ENCODE measurements around the gene MICAL2.
"Not testable (repeated sequence)": the region's sequence is repeated elsewhere in the genome, so short reads cannot be mapped to it uniquely, and the experiment has no call there.

MICAL2 gene

GRCh38 chr11:12142909-12143308 is 32.5 kb downstream of the MICAL2 start:
- ChIA-PET CTCF (interaction anchor here (0.9 to 2.8 kb wide), 5 partner anchors 9 to 95 kb away, joined by 3 to 6 read pairs (median 4); no protein-coding TSS in a partner anchor), POLR2A (no interaction called here)
- no peak for TF ChIP-seq CTCF (IDR thresholded peaks at IDR 0.05; ENCODE audit: insufficient read depth, low read length, missing control alignments)
- DNase-seq (ENCODE audit: low read depth, low spot score): no peak
- H3K4me3 ChIP-seq (ENCODE audit: low read depth, low read length): no peak overlapping the region

GRCh38 chr11:12143461-12144258 is 33.3 kb downstream of the MICAL2 start:
- CTCF ChIA-PET: interaction anchor here (0.9 to 2.8 kb wide), 4 partner anchors 8 to 96 kb away, joined by 3 to 6 read pairs (median 4); no protein-coding TSS in a partner anchor
- POLR2A ChIA-PET: no interaction called here
- DNase-seq (ENCODE audit: low read depth, low spot score): no peak
- no peak for TF ChIP-seq CTCF (IDR thresholded peaks at IDR 0.05; ENCODE audit: insufficient read depth, low read length, missing control alignments)
- H3K4me3 ChIP-seq (ENCODE audit: low read depth, low read length): no peak overlapping the region

- CTCF ChIA-PET: no interaction called here
- POLR2A ChIA-PET: no interaction called here
- H3K4me3 ChIP-seq (ENCODE audit: low read depth, low read length): no peak overlapping the region
- TF ChIP-seq CTCF (IDR thresholded peaks at IDR 0.05; ENCODE audit: insufficient read depth, low read length, missing control alignments): no peak
- DNase-seq (ENCODE audit: low read depth, low spot score): no peak
Measured at GRCh38 chr11:12144330-12145174, 34.2 kb downstream of the MICAL2 start.

- H3K4me3 ChIP-seq (ENCODE audit: low read depth, low read length); POLR2A ChIA-PET; CTCF ChIA-PET; DNase-seq (ENCODE audit: low read depth, low spot score): not testable (repeated sequence)
Measured at GRCh38 chr11:12146678-12147077, 36.3 kb downstream of the MICAL2 start.

GRCh38 chr11:12147827-12148226 is 37.4 kb downstream of the MICAL2 start:
- no peak for DNase-seq (ENCODE audit: low read depth, low spot score)
- TF ChIP-seq CTCF (IDR thresholded peaks at IDR 0.05; ENCODE audit: insufficient read depth, low read length, missing control alignments): no peak
- ChIA-PET CTCF (interaction anchor here (0.8 to 1.1 kb wide), 2 partner anchors 9 to 17 kb away, joined by 3 read pairs; no protein-coding TSS in a partner anchor), POLR2A (no interaction called here)
- no peak overlapping the region for H3K4me3 ChIP-seq (ENCODE audit: low read depth, low read length)

GRCh38 chr11:12148466-12148865 is 38.1 kb downstream of the MICAL2 start:
- H3K4me3 ChIP-seq (ENCODE audit: low read depth, low read length): no peak overlapping the region
- ChIA-PET CTCF (interaction anchor here (0.8 to 1.1 kb wide), 2 partner anchors 9 to 16 kb away, joined by 3 read pairs; no protein-coding TSS in a partner anchor), POLR2A (no interaction called here)
- DNase-seq (ENCODE audit: low read depth, low spot score): no peak
- no peak for TF ChIP-seq CTCF (IDR thresholded peaks at IDR 0.05; ENCODE audit: insufficient read depth, low read length, missing control alignments)

Measured in AG04449 (cell line).